ENCODE measurements around the gene RBP2. TPM values are rescaled to one million over a fixed set of nuclear protein-coding genes. Genes with fewer than 3 reads are reported as not detected.

RBP2 gene
- total RNA-seq, result not detected in 2 replicates

GRCh38 chr3:139476348-139476747 lies at the start of gene RBP2:
RBP2 (minus strand) TSS chr3:139476516; CDS start chr3:139476459, 57 bp downstream.
- no peak for DNase-seq (ENCODE audit: low read depth)

DNA sequence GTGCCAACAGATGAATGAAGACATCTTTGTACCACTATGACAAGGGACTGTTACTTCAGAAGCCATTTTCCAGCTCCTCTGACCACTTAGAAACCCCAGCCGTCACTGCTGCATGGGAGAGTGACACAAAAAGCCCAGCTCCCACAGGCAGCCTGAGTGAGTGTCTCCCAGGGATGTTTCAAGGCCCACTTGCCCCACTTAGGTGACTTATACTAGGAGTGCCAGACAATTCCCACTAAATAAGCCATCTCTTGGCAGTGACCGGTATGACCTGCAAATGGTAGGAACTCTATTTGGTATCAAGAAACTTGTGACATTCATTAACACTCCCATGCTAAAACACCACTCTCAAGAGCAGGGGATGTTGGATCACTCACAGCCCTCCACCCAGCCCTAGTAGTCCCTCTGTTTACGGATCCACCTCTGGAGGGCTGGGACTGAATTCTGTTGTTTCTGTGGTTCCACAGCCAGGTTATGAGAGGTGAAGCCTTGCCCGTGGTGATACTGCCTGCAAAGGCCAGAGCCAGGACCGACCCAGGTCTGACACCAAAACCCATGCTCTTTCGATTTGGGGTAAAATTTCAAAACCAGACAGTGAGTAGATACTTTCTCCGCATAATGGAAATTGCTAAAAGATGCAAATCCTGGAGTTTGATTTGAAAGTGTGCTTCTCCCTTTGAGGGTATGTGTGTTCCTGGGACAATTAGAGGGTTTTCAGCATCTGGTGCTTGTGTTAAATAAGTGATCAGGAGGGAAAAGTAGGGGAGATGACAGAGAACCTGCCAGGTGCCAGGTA lies 48.7 kb upstream of the RBP2 start:
- no peak for DNase-seq (ENCODE audit: low read depth)

DNA sequence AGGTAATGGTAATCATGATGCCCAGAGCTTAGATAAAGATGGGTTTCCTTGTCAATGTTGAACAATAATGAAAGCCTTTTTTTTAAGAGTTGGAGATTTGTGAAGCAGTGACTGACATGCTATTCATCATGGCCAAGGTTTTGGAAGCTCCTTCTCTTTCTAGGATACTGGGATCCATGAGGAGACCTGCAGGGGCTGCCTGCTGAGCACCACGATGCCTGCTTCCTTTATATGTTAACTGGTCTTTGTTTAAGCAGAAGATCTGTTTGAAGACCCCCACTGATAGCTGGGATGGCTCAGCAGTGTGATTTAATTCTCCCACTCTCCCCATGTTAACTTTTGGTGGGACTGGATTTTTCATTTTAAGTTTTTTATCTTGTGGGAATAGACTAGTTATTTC lies 47.4 kb upstream of the RBP2 start:
- no peak for DNase-seq (ENCODE audit: low read depth)

DNA sequence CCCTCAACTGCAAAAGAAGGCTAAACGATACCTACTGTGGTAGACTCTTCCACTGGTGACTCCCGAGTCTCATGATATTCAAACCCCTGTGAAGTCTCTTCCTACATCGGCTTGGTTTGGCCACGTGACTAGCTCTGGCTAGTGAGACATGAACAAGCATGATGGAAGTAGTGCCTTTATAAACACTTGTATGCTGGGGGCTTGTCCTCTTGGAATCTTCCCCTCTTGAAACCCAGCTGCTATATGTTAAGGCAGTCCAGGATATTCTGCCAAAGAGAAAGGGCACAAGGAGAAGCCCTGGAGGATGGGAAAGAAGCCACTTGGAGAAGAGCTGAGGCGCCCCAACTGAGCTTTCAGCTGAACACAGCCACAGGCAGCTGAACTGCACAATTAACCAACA lies 46.9 kb upstream of the RBP2 start:
- DNase-seq (ENCODE audit: low read depth), result no peak

GRCh38 chr3:139522421-139522820 lies 46.1 kb upstream of the RBP2 start:
- DNase-seq (ENCODE audit: low read depth), result no peak

DNA sequence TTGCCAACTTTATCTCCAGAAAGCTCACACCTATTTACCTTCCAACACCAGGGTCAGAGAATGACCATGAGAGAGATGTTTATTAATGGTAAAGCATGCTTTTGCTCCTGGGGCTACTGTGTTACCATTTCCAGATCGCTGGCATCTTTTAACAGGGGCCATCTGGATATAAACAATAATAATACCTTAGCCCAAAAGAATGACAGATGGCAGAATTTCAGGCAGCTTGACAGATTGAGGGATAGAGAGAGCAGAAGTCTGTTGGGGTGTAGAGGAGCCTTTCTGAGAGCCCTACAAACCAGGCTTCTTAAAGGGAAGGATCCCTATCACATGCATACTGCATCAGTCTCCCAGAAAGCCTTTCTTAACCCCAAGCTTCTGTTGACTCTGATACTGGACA lies 45.5 kb upstream of the RBP2 start:
- no peak for DNase-seq (ENCODE audit: low read depth)

DNA sequence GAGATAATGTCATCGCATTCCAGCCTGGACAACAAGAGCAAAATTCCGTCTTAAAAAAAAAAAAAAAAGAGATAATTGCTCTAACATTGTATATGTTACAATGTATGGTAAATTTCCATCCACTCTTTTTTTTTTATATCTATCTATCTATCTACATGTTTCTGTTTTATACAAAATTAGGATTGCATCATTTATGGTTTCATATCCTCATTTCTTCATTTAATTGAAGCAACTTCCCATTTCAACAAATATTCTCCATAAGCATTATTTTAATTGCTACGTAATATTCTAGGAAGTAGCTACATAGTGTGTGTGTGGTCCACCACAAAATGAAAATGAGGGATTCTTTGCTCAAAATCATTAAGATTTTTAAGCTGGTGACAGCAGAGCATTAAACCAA lies 44.8 kb upstream of the RBP2 start:
- no peak for DNase-seq (ENCODE audit: low read depth)

DNA sequence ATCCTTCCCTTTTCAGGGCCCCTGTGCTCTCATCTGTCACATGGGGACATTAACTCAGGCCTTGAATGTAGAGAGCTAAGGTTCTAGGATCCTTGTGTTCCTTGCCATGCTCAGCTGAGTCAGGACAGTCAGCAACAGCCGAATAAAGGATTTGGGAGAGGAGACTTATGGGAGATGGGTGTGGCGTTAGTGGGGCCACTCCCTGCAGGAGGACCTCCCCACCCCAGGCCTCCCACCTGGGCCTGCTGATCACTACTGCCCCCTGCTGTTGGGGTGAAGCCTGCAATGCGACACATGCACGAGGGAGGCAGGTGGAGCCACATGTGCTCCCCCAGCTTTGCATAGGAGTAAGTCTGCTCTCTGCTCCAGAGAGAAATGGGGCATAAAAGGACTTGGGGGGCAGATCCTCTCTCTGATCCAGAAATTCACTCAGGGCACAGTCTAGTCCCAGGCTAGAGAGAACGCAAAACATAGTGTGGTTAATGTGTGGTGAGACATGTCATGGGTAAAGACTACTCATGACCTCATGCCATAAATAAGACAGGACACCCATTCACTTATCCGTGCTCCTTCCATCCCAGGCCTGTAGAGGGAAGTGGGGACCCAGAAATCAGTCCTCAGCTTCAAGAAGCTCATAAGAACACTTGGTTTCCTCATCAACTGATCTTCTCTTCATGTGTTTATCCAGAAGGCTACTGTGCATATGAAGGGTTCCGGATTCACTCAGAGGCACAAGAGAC lies 43.9 kb upstream of the RBP2 start:
- no peak for DNase-seq (ENCODE audit: low read depth)

DNA sequence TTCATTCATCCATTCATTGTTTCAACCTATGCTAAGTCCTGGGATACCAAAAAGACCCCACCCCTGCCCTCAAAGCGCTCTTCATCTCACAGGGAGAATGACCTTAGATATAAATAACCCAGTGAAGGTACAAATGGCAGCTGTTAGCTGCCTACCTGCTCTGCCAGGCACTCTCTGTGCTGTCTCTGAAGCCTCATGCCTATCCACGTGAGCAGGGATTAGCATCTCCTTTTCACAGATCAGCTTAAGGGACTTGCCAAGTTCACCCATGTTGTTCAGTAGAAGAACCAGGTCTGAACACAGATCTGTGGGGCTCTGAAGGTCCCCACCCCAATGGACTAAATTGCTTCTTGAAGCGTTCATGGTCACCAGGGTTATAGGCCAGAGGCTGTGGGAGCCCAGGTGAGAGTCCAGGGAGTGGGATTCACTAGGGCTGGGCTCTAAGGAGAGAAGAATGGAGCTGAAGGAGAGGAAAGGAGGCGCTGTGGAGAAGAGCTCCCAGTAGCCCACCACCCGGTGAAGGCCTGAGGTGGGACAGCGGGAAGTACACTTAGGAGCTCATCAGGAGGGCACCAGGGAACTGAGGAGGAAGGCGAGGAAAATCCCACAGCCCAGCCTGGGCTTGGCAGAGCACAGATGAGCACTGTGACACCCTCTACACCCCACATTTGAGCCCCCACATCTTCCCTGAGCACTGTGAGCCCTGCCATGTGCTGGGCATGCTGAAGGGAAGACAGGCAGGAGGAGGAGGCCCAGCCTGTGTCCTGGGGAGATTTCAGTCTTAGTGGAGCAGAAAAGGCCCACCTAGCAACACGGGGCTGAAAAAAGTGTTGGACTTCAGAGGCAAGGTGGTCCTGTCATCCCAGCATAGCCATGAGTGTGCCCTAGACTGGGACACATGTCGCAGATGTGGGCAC lies 42.9 kb upstream of the RBP2 start:
- no peak for DNase-seq (ENCODE audit: low read depth)

DNA sequence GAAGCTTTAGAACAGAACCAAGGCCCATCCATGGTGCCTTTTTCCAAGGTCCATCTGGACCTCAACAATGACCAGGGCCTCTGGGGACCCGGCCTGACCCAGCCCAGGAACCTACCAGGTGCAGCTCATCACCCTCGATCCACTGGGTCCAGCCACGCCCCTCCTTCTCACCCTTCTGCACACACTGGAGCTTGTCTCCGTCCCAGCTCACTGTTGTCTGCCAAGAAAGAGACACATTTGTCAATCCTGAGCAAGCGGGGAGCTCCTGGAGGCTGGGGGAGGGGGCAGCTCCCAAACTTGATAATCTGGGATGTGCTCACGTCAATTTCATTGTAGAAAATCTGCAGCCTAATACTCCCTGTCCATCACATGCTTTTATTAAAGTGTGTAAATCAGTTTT lies 42.0 kb upstream of the RBP2 start:
- DNase-seq (ENCODE audit: low read depth), result no peak

GRCh38 chr3:139517321-139518065 lies 41.2 kb upstream of the RBP2 start:
- no peak for DNase-seq (ENCODE audit: low read depth)

GRCh38 chr3:139514741-139515140 lies 38.4 kb upstream of the RBP2 start:
- no peak for DNase-seq (ENCODE audit: low read depth)

- DNase-seq (ENCODE audit: low read depth), result no peak
Measured at GRCh38 chr3:139509631-139510030, 33.3 kb upstream of the RBP2 start.

- peak; percentile 7 for DNase-seq (ENCODE audit: low read depth)
Measured at GRCh38 chr3:139506766-139507165, 30.4 kb upstream of the RBP2 start.

DNA sequence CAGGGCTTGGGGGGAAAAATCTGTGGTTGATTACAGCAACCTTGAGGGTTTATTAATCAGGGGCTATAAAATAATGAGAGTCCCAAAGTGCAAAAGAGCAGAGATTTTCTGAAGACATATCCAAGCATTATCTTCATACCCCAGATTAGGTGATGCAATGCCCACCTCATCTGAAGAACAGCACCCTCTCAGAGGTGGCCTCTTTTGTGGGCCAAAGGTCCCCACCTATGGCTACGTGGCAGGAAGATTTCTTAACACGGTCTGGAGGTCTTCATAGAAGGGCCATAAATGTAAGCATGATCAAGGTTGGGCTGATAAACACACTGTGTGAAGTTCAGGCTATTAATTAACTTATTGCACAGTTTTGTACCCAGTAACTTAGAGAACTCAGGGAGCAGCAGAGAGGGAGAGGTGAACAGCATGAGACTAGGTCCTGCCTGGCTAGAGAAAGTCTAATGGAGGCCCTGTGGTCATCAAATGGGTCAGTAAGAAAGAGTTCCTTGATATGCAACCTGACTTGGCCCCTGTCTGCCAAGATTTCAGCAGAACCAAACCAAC lies 29.6 kb upstream of the RBP2 start:
- DNase-seq (ENCODE audit: low read depth), result peak; percentile 25

GRCh38 chr3:139499536-139499935 lies 23.2 kb upstream of the RBP2 start:
- peak; percentile 9 for DNase-seq (ENCODE audit: low read depth)

DNA sequence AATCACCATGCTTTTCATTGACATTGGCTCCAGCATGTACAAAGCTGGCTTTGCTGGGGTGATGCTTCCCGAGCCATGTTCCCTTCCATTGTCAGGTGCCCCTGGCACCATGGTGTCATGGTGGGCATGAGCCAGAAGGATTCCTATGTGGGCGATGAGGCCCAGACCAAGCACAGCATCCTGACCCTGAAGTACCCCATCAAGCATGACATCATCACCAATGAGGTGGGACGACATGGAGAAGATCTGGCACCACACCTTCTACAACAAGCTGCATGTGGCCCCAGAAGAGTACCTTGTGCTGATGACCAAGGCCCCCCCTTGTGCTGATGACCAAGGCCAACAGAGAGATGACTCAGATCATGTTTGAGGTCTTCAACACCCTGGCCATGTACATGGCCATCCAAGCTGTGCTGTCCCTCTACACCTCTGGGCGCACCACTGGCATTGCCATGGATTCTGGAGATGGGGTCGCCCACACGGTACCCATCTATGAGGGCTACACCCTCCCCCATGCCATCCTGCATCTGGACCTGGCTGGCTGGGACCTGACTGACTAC lies 17.6 kb upstream of the RBP2 start:
- no peak for DNase-seq (ENCODE audit: low read depth)

GRCh38 chr3:139491966-139492365 lies 15.7 kb upstream of the RBP2 start:
- no peak for DNase-seq (ENCODE audit: low read depth)

DNA sequence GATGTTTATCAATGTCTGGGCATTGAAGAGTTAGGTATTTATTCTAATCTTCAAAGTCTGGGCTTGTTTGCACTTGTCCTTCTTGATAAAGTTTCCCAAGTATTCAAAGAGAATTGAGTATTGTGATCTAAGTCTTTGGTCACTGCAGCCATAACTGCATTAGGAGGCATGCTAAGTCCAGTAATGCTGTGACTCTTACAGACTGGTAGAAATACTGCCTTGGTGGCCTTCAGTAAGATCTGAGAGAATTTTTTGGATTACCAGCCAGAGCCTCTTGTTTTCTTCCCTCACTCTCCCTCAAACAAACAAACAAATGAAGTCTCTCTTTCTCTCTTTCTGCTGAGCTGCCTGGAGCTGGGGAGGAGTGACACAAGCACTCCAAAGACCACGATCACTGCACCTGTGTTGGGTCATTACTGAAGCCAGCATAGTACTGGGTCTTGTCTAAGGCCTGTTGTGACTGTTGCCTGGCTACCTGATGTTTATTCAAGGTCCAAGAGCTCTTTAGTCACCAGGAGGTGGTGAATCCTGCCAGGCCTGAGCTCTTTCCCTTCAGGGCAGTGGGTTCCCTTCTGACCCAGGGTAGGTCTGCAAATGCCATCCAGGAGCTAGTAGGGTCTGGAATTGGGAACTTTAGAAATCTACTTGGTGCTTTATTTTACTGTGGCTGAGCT lies 14.8 kb upstream of the RBP2 start:
- DNase-seq (ENCODE audit: low read depth), result peak; percentile 52

DNA sequence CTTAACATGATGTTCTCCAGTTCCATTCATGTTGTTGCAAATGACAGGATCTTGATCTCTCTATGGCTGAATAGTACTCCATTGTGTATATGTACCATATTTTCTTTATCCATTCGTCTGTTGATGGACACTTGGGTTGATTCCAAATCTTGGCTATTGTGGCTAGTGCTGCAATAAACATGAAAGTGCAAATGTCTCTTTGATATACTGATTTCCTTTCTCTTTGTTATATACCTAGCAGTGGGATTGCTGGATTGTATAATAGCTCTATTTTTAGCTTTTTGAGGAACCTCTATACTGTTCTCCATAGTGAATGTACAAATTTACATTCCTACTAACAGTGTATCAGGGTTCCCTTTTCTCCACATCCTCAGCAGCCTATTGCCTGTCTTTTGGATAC lies 5.9 kb upstream of the RBP2 start:
- DNase-seq (ENCODE audit: low read depth), result no peak
